K562 (cell line): ENCODE results near the gene CACNA1A. TPM values are rescaled to one million over a fixed set of nuclear protein-coding genes. Genes with fewer than 3 reads are reported as not detected.

Source experiments
- E2F4 ChIP-seq: sonication (generic); formaldehyde crosslinking; IDR thresholded peaks from 2 replicates; pipeline ENCODE4 v1.8.0; 2022; ENCODE audit warnings: mild to moderate bottlenecking, low read depth, missing genetic modification reagents
- E2F6 ChIP-seq, 2 experiments: IDR thresholded peaks; 2 replicates each; pipeline ENCODE4 v1.6.1; 2011; ENCODE audit warnings: borderline replicate concordance in 1 of 2, control low read depth in 1 of 2, low read depth in 1 of 2, low read length in 1 of 2, mild to moderate bottlenecking in 1 of 2, mixed read lengths in 1 of 2, moderate library complexity in 1 of 2; ENCODE audit not compliant: insufficient read depth in 1 of 2, insufficient read length in 1 of 2, poor library complexity in 1 of 2, severe bottlenecking in 1 of 2; ENCODE audit errors: extremely low read depth in 1 of 2
- ETS1 ChIP-seq: conservative IDR thresholded peaks from 2 replicates; pipeline ENCODE4 v1.6.1; 2011; ENCODE audit warnings: low read depth, mild to moderate bottlenecking, low read length; ENCODE audit not compliant: control insufficient read depth
- HNRNPLL ChIP-seq: fragments of 200-400 bp; formaldehyde crosslinking; IDR thresholded peaks from 2 replicates; pipeline ENCODE4 v1.6.1; 2017; ENCODE audit warnings: low read length, low read depth, mild to moderate bottlenecking; ENCODE audit not compliant: poor library complexity, severe bottlenecking
- SMARCA5 ChIP-seq: fragments of 450-650 bp; IDR thresholded peaks from 2 replicates; pipeline ENCODE4 v1.6.1; 2016
- TEAD2 ChIP-seq: fragments of 450-650 bp; IDR thresholded peaks from 2 replicates; pipeline ENCODE4 v1.6.1; 2016; ENCODE audit warnings: missing genetic modification characterization, control low read depth, missing compliant biosample characterization
- ZBTB40 ChIP-seq, 2 experiments: fragments of 450-650 bp in 1 of 2; sonication (generic) in 1 of 2; formaldehyde crosslinking in 1 of 2; IDR thresholded peaks; 2 replicates each; pipeline versions ENCODE4 v1.7.1 to v1.9.0; 2016 to 2022; ENCODE audit warnings: inconsistent platforms in 1 of 2, mild to moderate bottlenecking in 1 of 2, missing genetic modification reagents in 1 of 2
- ZNF124 ChIP-seq: sonication (generic); formaldehyde crosslinking; IDR thresholded peaks from 2 replicates; pipeline ENCODE4 v1.8.1; 2022; ENCODE audit warnings: missing genetic modification reagents
- polyA plus RNA-seq, 8 experiments: library from polyadenylated mRNA; depleted of rRNA in 4 of 8; stranded (reverse) in 5 of 8; unstranded in 3 of 8; fragments of >200 nt; fragmentation: Nextera tagmentation in 2 of 8; fragmentation: Illumina TruSeq in 1 of 8; extraction: Ambion mirVana in 2 of 8; extraction: Trizol in 1 of 8; gene quantifications; 2 replicates each; pipeline versions ENCODE4 v1.2.1 to v1.2.3, GENCODE V29; 2011 to 2014; ENCODE audit warnings: inconsistent platforms in 1 of 8, missing spikeins in 1 of 8
- total RNA-seq, 7 experiments: library from RNA; depleted of rRNA in 6 of 7; stranded (reverse); fragments of >200 nt in 6 of 7; fragmentation: Illumina TruSeq in 2 of 7; extraction: Trizol in 2 of 7; gene quantifications; 2 replicates each; pipeline versions ENCODE4 v1.2.1 to v1.2.3, GENCODE V29; 2011 to 2021; ENCODE audit warnings: low replicate concordance in 1 of 7

Gene CACNA1A
- total and polyA plus RNA-seq, 9 of the 15 experiments (the other 6 are each of a cell fraction or from before 2014, with no cell fraction given), result 0.03 to 0.20 (median 0.09) TPM; not detected in 1

- 0 out of 2 replicates have a peak, but pooled peaks have one; percentile 36 for TF ChIP-seq ZBTB40 (IDR thresholded peaks at IDR 0.05)
- no peak for TF ChIP-seq ZBTB40 (CRISPR knock-in tag; IDR thresholded peaks at IDR 0.05)
- TF ChIP-seq HNRNPLL, result peak; percentile 1
- TF ChIP-seq ZNF124 (CRISPR knock-in tag), result no peak
- no peak for TF ChIP-seq E2F4 (CRISPR knock-in tag)
- TF ChIP-seq TEAD2 (tag), result no peak
- TF ChIP-seq E2F6 (IDR thresholded peaks at IDR 0.05; ENCODE audit: borderline replicate concordance in 1 of 2, extremely low read depth in 1 of 2, insufficient read depth in 1 of 2, insufficient read length in 1 of 2, low read depth in 1 of 2, low read length in 1 of 2, poor library complexity in 1 of 2, severe bottlenecking in 1 of 2), result no peak
- TF ChIP-seq ETS1, result 0 out of 2 replicates have a peak, but pooled peaks have one; percentile 21
- TF ChIP-seq SMARCA5, result 0 out of 2 replicates have a peak, but pooled peaks have one; percentile 8
These were observed 342.5 kb downstream of the CACNA1A start (continued) for GRCh38 chr19:13163609-13164342.
